Measurements from ENCODE around the gene HS2ST1.

HS2ST1 gene

DNA sequence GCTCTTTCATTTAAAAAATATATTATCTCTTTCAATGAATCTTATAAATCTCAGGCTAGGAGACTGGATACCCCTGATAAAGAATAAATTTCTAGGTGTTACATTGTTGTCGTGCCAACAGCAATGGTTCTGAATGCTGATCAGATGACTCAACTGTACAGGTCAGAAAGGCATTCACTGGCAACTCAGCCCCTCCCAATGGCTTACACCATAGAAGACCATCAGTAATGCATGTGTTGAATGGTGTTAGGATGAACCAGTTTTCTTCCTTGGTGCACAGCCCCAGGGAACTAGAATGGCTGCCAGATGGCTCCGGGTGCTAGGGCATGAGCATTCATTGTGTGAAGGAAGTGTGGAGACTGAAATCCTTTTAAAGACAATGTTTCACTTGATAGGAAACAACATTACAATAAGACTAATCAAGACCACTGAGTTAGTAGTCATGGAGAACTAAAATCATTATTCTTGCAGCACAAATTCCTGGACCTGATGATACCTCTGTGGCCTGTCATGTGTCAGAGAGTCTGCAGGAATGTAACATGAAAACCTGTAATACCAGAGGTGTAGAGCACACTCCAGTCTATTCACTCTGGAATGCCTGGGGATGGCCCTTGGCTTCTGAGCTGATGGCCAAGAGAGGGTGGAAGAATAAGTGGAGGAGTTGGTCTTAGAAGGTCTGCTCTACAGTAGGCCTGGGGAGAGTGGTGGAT lies 226.6 kb downstream of the HS2ST1 start:
- Histone ChIP-seq H3F3A (ENCODE audit: low read depth) (no peaks in the 10 kb centered on the region), H3K4me1 (ENCODE audit: insufficient read depth, low read length, poor library complexity, severe bottlenecking) (no peaks in the 10 kb centered on the region), H3K9me3 (ENCODE audit: insufficient read depth, low read depth, low read length) (no peaks in the 10 kb centered on the region), H3K4me2 (ENCODE audit: low read depth, low read length, poor library complexity, severe bottlenecking) (no peak overlapping the region), H2AFZ (ENCODE audit: low read length) (no peak overlapping the region), H3K36me3 (ENCODE audit: insufficient read depth, low read length) (no peaks in the 10 kb centered on the region), H3K27me3 (ENCODE audit: insufficient read depth, low read length, poor library complexity, severe bottlenecking) (no peaks in the 10 kb centered on the region), H3K4me3 (ENCODE audit: low read length, poor library complexity, severe bottlenecking) (no peak overlapping the region), H3K79me2 (ENCODE audit: insufficient read depth, low read length) (no peaks in the 10 kb centered on the region), H3K9me2 (replicated peaks; ENCODE audit: low read depth, low read length) (no peaks in the 10 kb centered on the region), H3K9ac (ENCODE audit: low read depth, low read length, poor library complexity, severe bottlenecking) (no peak overlapping the region), H4K20me1 (ENCODE audit: insufficient read depth, low read length, poor library complexity, severe bottlenecking) (no peaks in the 10 kb centered on the region)
- TF ChIP-seq EZH2phosphoT487 (IDR thresholded peaks at IDR 0.05; ENCODE audit: borderline replicate concordance): no peak
- no peak for TF ChIP-seq CTCF (conservative IDR thresholded peaks at IDR 0.05; ENCODE audit: low read length)

DNA sequence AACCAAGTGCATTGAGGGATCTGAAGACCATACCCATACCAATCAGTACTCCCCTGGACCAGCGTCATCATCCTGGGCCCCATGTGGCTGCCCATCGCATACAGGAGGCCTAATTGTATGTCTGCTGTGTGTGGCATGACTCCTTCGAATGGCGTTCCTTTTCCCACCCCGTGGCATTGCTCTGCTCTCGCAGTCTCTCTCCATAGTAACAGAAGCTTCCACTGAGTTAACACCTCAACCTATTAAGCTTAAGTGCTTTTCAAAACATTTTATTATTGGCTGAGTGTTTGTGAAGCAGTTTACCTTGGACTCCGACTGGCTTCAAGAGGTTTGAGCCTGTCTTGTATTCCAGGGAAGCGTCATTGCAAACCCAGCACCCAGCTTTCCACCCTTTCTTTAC lies 227.1 kb downstream of the HS2ST1 start:
- Histone ChIP-seq H3K27me3 (ENCODE audit: insufficient read depth, low read length, poor library complexity, severe bottlenecking) (no peaks in the 10 kb centered on the region), H3K36me3 (ENCODE audit: insufficient read depth, low read length) (no peaks in the 10 kb centered on the region), H3K79me2 (ENCODE audit: insufficient read depth, low read length) (no peaks in the 10 kb centered on the region), H2AFZ (ENCODE audit: low read length) (no peak overlapping the region), H3K4me3 (ENCODE audit: low read length, poor library complexity, severe bottlenecking) (no peak overlapping the region), H3K9me3 (ENCODE audit: insufficient read depth, low read depth, low read length) (no peaks in the 10 kb centered on the region), H3K4me1 (ENCODE audit: insufficient read depth, low read length, poor library complexity, severe bottlenecking) (no peaks in the 10 kb centered on the region), H3K4me2 (ENCODE audit: low read depth, low read length, poor library complexity, severe bottlenecking) (no peak overlapping the region), H3K9ac (ENCODE audit: low read depth, low read length, poor library complexity, severe bottlenecking) (no peak overlapping the region), H3F3A (ENCODE audit: low read depth) (no peaks in the 10 kb centered on the region), H4K20me1 (ENCODE audit: insufficient read depth, low read length, poor library complexity, severe bottlenecking) (no peaks in the 10 kb centered on the region), H3K9me2 (replicated peaks; ENCODE audit: low read depth, low read length) (no peaks in the 10 kb centered on the region)
- TF ChIP-seq EZH2phosphoT487 (IDR thresholded peaks at IDR 0.05; ENCODE audit: borderline replicate concordance) (no peak), CTCF (conservative IDR thresholded peaks at IDR 0.05; ENCODE audit: low read length) (no peak)

GRCh38 chr1:87143413-87144135 lies 229.1 kb downstream of the HS2ST1 start:
- Histone ChIP-seq H3F3A (ENCODE audit: low read depth) (no peaks in the 10 kb centered on the region), H3K9me2 (replicated peaks; ENCODE audit: low read depth, low read length) (no peaks in the 10 kb centered on the region), H4K20me1 (ENCODE audit: insufficient read depth, low read length, poor library complexity, severe bottlenecking) (no peaks in the 10 kb centered on the region), H2AFZ (ENCODE audit: low read length) (no peak overlapping the region), H3K9me3 (ENCODE audit: insufficient read depth, low read depth, low read length) (no peaks in the 10 kb centered on the region), H3K4me3 (ENCODE audit: low read length, poor library complexity, severe bottlenecking) (no peak overlapping the region), H3K9ac (ENCODE audit: low read depth, low read length, poor library complexity, severe bottlenecking) (no peak overlapping the region), H3K79me2 (ENCODE audit: insufficient read depth, low read length) (no peaks in the 10 kb centered on the region), H3K4me2 (ENCODE audit: low read depth, low read length, poor library complexity, severe bottlenecking) (no peak overlapping the region), H3K4me1 (ENCODE audit: insufficient read depth, low read length, poor library complexity, severe bottlenecking) (no peaks in the 10 kb centered on the region), H3K27me3 (ENCODE audit: insufficient read depth, low read length, poor library complexity, severe bottlenecking) (no peaks in the 10 kb centered on the region), H3K36me3 (ENCODE audit: insufficient read depth, low read length) (no peaks in the 10 kb centered on the region)
- TF ChIP-seq CTCF (conservative IDR thresholded peaks at IDR 0.05; ENCODE audit: low read length): no peak
- TF ChIP-seq EZH2phosphoT487 (IDR thresholded peaks at IDR 0.05; ENCODE audit: borderline replicate concordance): no peak
